T-helper 9 cell (primary cell): ENCODE data around the gene SOX11.
"Not testable (repeated sequence)": the region's sequence is repeated elsewhere in the genome, so short reads cannot be mapped to it uniquely, and the experiment has no call there.

Experiments used
- DNase-seq: peaks from one replicate; pipeline ENCODE4 v3.0.0-alpha.2; 2020
- total RNA-seq, 2 donors: gene quantifications; one replicate each; lab custom pipeline; 2026; lab: John Stamatoyannopoulos, UW

SOX11 gene
- total RNA-seq, result 0 to 0.07 reads per million in 2 donors

DNA sequence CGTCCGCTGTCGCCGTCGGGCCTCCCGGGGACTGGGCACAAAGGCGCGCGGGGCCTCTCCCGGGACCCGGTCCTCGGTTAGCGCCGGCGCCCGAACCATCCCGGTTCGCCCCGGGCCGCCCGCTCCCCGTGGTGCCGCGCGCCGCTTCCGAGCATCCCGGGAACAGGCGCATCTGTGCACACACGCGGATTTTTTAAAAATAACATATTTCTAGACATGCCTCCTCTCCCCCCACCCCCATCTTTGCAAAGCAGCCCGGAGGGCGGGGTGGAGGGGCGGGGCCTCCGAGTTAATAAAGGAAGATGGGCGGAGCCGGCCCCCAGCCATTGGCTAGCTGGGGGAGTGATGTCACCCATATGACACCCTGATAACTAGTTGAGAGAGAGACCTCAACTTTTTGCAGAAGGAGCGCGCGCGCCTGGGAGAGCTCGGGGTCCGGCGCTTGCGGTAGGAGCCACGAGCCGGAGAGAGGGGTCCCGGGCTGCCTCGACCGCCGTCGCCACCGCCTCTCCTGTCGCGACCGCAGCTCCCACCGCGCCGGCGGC, at the start of gene SOX11:
TSS of gene SOX11 (plus strand) at position 400 of the 545 bp plus-strand sequence. CDS start 338 bp downstream, outside the sequence.
- DNase-seq, result no peak

DNA sequence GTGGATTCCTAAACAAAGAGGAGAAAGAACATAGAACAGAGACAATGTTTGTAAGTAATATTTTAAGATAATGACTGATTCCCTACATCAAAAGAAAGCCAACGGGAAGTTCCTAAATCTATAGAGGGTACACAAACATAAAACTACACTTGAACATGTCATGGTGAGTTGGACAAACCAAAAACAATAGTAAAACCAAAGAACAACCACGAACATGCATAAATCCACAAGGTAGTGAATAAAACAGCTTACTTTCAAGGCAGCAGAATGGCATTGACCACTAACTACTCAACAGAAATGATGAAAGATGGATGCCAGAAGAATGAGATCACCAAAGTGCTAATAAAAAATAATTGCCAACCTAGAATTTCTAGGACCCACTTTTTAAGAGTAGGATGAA, 39.5 kb upstream of the SOX11 start:
- not testable (repeated sequence) for DNase-seq

DNA sequence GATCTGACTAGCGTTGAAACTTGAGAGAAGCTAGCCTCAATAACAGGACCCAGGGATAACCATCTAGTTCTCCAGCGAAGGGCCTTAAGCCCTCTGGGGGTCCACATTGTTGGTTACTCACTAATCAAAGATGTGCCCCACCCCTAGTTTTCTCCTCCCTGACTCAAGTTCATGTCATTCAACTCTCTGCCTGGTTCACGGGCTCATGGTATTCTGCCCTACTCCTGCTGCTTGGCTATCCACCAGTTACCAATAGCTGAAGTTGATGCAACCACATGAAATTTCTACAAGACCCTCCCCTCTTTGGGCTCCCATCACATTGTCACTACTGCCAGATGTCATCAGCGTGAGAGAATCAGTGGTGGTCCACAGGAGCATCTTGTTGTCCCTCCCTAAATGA, 38.4 kb upstream of the SOX11 start:
- DNase-seq, result not testable (repeated sequence)

DNA sequence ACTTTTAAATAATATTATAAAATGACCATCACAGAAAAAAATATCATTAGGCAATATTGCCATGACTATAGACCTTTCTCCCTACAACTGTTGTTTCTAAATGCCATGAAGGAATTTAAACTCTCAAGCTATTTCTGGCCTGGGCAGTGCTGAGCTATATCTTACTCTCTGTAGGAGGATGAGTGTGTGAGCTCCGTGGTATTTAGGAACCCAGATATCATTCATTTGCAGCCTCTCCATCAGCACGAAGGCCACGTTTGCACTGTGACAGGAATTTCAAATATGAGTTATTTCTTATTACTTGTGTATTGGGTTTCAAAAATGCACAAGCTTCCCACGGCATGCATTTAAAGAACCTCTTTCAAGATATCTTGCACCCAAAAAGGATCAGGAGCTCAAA, 35.0 kb upstream of the SOX11 start:
- no peak for DNase-seq

DNA sequence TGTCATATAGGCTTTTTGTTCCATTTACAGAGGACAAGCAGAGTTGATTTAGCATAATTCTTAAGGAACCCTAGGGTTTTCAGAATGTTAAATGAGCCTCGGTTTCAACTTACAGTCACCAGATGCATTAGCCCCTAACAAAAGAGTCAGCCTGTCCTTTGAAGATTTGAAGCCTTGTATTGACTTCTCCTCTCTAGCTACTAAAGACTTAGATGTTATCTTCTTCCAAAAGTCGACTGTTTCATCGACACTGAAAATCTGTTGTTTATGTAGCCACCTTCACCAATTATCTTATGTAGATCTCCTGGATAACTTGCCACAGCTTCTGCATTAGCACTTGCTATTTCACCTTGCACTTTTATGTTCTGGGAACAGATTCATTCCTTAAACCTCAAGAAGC, 31.6 kb upstream of the SOX11 start:
- DNase-seq, result no peak

DNA sequence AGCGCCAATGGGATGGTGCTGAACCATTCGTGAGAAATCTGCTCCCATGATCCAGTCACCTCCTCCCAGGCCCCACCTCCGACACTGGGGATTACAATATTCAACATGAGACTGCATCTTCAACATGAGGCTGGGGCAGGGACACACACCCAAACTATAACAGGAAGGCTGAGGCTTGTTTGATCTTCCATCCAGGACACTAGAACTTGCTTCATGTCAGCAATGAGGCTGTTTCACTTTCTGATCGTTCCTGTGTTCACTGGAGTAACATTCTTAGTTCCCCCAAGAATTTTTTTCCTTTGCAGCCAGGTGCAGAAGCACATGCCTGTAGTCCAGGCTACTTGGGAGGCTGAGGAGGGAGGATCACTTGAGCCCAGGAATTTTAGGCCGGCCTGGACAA, 30.8 kb upstream of the SOX11 start:
- no peak for DNase-seq

DNA sequence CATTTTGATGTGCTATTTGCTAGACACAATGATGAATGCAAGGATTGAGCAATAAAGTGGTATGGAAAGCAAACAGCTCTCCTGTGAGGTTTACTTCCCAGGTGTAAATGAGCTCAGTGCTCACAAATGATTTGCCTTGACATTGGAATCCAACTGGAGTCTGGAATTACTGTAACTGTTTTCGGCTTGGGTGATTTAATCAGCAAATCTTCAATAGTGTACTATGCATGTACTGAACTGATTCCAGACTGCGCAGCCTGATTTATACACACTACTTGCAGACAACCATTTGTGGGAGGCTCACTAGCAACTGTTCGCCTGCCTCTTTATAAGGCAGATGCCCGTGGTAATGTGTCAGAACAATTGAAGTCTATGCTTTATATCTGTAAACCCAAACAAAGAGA, 27.9 kb upstream of the SOX11 start:
- DNase-seq, result no peak

DNA sequence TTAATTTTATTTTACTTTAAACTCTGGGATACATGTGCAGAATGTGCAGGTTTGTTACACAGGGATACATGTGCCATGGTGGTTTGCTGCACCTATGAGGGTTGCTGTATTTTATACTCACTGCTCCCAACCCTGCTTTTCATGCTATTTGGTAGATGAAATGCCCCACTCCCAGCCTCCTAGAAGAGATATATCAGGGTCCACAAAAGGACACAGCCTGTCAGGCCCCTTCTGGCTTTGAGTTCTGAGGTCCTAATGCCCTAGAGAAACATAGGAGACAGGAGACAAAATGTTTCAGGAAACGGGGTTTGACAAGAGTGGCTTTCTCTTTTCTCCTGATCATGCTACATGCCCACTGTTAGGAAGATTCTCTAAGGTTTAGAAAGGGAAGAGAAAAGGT, 27.1 kb upstream of the SOX11 start:
- no peak for DNase-seq

DNA sequence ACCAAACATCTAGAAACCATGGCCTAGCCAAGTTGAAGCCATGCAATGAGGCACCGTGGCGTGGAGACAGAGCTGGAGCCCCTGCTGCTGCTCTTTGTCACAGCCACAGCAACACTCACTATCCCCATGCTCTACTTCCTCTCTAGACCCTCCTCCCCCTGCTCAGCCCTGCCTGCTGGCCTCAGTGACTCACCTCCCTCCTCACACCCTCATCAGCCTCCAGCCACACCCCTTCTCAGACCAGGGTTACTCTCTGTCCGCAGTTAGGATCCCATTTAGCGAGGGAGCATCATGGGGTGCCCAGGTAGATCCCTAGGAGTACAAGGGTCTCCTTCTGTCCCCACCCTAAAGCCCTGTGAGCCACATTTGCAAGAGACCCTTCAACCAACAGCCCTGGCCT, 25.4 kb upstream of the SOX11 start:
- DNase-seq, result no peak

DNA sequence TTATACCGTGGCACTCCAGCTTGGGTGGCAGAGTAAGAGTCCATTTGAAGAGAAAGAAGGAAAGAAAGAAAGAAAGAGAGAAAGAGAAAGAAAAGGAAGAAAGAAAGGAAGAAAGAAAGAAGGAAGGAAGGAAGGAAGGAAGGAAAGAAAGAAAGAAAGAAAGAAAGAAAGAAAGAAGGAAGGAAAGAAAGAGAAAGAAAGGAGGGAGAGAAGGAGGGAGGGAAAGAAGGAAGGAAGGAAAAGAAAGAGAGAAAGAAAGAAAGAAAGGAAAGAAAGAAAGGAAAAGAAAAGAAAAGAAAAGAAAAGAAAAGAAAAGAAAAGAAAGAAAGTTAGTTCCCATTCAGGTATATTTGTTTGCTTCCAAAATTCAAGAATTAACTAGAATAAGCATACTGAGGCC, 24.5 kb upstream of the SOX11 start:
- DNase-seq, result not testable (repeated sequence)

DNA sequence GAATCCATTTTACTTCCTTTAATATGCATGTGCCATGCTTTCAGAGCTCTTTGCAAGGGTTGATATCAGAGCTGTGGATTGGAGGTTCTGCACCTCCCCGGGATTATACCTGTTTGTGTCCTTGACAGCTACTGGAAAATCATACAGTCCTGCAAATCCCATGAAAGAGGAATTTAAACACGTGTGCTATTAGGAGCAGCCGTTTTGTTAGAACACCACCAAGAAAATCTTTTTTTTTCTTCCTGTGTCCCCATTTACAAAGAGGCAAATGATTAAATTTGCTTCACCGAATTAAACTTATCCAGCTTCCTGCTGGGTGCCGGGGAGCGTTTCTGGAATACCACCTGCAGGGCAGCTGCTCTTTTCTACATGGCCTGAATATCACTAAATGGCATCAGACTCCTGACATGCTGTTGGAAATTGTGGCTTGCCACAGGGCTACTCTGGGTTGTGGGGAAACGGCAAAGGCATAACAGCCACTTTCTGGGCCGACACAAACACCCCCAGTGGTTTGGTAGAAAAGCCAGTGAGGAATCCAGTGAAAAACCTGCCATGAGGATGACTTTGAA, 23.4 kb upstream of the SOX11 start:
- DNase-seq, result no peak

DNA sequence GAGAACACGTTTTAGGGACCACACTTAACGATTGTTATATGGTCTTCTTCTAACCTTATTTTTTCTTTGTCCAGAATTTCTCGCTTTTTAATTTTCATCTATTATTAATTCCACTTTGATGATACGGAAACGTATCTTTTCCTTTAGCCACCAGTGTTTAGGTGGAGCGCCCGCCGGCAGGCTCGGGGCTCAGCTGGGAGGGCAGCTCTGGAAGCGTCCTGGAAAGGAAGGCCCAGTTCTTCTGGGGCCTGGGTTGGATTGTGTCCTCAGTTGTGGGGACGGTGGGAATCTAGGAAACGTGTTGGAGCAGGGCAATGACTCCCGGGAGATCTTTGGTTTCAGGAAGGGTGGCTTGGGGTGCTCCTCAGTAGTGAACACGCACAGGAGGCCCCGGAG, 19.4 kb upstream of the SOX11 start:
- no peak for DNase-seq

DNA sequence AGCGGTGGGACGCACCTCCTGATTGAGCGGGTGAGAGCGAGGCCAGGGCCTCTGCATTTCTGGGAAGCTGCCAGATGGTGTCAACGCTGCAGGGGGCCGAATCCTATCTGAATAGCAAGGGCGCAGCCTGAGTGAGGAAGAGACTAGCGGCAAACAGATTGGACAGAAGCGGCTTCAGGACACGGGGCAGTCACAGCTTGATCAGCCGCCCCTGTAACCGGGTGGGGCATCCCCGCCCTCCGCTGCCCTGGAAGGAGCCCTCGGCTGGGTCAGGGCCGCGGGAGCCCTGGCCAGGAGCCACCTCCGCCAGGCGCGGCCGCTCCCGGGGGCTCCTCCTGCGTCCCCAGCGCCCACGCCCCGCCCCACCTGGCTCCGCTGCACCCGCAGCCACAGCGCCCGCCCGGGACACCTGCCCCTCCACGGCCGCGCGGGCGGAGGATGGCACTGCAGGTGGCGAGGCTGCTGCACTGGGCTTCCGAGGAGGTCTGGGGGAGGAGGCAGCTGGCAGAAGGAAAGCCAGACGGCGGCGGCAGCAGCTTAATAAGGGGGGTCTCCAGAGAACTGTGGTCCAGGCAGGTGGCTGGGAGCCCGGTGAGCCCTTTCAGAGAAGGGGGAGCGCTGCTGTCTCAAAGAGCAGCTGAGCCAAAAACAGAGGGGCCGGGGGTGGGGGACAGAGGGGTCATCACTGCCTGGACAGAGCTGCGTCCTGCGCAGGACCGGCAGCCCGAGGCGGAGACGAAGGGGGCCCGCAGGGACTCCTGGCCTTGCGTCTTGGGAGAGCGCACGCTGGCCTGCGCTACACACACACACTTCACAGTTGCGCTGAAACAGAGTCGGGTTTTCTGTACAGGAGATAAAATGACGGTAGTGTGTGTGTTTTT, 18.8 kb upstream of the SOX11 start:
- DNase-seq, result no peak

DNA sequence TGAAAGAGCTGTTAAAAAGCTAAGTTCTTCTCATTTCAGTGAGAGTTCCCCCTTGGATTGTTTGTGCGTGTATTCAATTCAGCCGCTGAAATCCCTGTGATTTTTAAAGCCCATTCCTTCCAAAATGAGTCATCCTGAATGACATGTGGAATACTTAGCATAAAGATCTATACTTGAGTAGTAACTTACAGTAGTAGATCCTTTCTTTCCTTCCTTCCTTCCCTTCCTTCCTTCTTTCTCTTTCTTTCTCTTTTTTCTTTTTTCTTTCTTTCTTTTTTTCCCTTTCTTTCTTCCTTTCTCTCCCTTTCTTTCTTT, 18.2 kb upstream of the SOX11 start:
- no peak for DNase-seq

DNA sequence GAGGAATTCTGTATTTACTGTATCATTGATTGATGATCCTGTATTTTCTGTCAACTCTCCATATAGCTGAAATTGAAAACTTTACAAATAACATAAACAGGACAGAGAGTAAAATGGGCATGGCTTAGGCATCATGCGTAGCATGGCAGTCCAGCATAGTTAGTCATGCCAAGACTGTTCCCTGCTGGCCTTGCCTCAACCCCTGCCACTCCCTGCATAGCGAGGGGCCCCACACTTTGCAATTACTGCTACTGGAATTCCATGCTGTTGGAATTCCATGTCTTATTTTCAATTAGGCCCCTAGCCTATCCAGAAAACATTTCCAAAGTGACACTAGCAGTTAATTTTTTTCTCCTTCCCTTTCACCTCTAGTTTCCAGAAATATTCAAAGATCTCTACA, 15.1 kb upstream of the SOX11 start:
- DNase-seq, result no peak

DNA sequence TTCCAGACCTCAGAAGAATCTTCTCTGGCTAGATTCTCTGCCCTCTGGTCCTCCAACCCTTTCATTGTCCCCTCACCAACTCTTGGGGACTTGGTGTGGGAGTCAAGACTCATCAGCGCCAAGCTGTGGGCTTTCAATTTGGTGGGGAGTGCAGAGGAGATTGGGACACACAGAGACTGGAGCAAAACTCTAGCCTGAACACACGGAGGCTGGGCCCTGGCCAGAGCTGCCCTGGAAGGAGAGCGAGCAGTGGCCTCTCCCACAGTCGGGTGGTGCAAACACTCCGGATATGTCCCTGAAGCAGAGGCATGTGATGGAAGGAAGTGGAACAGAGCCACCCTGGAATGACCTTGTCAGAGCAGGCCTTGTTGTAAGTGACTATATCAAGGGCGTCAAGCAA, 8.7 kb upstream of the SOX11 start:
- DNase-seq, result no peak

DNA sequence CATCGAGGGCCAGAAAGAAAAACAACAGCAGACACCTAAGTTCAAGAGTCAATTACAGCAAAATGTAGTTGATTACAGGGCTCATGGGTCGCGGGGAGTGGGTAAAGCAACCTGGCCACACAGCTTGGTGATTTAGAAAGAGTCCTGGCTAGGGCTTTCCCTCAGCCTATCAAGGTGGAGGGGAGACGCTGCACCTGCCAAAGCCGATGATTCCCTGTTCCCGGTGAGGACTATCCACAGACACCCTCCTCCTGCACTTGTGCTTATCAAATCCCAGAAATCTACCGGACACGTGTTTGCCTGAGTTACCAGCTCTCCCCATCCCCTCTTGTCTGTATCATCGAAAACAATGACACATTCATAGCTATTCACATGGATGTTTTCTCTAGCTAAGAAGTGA, 7.0 kb upstream of the SOX11 start:
- no peak for DNase-seq

DNA sequence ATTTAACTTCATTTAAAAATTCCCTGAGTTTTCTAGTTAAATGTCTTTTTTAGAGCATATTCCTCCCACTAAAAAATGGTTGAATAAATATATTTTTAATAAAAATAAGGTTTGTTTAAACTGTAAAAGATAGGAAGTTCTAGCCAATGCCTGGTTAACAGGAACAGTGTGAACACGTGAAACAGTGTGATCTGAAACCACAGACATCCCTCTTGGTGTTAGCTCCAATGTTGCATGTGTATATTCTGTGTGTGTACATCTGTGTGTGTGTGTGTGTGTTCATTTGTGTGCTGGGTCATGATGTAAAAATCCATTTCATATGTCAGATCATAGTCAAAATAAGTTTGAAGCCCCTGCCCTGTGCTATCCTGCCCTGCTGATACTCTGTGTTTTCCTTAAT, 6.1 kb upstream of the SOX11 start:
- no peak for DNase-seq

DNA sequence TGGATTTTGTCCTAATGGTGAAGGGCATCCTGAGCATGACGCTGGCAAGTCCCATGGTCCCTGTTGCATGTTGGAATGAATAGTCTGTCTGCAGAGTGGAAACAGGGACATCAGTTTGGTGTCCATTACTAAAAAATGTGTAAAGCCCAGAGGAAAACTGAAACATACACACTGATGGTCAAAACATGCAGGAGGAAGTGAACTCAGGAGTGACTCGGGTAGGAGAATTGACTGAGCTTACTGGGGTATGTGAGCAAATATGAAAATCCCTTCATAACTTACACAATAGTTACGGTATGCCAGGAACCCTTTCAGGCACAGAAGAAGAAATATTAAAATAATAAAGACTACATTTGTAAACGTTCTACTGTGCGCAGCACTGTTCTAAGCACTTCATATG, 5.6 kb upstream of the SOX11 start:
- no peak for DNase-seq

DNA sequence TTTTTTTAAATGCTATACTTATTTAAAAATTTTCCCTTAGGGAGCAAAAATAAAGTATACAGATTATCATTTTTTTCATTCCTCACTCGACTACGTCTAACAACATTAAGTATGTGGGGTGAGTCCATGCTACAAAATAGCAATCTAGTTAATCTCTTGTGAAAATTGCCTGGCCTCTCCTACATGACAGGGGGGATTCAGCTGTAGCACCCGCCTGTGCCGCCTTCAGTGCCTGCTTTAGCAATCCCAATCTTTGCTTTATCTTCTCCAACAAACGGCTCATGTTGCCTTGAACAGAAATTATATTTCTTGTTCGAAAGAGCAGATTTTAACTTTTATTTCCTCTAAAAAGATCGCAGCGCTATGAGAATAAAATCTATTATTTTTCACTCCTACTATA, 2.4 kb upstream of the SOX11 start:
- DNase-seq, result no peak

DNA sequence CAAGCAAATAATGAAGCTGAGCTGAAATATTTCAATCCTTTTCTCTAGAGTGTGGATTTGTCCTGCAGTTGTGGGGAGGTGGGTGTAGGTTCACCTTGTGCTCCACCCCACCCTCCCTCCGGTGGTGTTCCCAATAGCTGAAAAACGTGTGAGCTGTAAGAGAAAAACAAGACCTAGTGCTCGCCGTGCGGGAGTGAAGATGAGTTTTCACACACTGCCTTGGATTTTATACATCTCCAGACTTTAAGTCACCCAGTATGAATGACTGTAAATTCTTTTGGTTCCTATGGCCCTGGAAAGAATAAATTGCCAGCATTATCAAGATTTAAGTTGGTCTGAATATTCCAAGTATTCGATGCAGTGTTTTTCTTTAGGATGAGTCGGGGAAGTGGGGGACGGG, 1.9 kb upstream of the SOX11 start:
- DNase-seq, result no peak

DNA sequence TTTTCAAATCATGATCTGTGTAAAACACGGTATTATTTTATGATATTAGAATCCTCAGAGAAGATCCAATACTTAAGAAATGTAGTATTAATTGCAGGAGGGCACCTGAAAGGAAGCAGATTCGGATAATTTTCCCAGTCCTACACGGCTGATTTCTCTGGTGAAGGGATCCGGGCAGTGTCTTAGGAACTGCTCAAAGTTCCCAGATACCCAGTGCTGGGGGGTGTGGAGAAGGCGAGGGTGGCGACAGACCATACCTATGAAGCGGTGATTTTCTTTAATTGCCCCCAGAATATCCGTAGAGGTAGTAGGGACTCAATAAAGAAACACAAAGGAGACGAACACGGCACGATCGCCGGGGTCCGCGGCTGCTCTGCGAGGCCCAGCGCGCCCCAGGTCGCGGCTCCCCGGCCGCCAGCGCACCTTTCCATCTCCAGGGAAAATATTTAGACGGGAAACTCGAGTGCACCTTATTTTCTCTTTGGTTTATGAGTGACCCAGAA, 1.4 kb upstream of the SOX11 start:
- DNase-seq, result no peak

DNA sequence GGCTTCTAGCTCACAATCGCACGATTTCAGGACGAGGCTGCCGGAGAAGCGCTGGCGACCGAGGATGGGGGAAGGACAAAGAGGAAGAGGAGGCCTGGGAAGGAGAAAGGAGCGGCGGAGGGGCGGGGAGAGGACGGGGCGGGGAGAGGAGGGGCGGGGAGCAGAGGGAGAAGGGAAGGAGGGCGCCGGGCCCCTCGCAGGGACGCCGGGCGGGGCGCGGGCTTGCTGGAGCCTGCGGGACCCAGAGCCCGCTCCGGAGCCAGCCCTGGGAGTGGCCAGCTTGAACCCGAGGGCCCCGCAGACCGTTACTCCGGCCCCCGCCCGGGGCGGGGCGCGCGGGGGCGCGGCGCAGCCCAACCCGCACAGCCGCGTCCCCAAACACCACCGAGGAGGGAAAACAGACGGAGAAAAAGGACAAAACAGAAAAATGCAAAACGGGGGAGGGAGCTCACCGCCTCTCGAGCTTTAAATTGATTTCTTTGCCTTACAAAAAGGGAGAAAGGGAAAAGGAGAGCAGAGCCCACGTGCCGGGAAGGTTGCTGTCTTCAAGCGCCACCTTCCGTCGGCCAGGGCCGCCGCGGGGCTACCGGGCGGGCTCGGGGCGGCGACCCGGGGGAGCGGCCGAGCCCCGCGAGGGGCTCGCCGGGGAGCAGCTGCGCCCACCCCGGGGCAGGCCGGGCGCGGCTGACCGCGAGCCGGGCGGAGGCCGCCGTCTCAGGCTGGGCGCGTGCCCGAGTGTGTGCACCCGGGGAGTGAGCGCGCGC, 781 bp upstream of the SOX11 start:
- no peak for DNase-seq
